HFF-Myc (cell line): Measurements from ENCODE around the gene ZDHHC9.
"Not testable (repeated sequence)": the region's sequence is repeated elsewhere in the genome, so short reads cannot be mapped to it uniquely, and the experiment has no call there.

ENCODE experiments used
- DNase-seq: peaks from one replicate; pipeline ENCODE4 v3.0.0-alpha.2; 2011; ENCODE audit warnings: low read depth; ENCODE audit errors: extremely low read depth
- H3K4me3 ChIP-seq: replicated peaks from 2 replicates; pipeline ENCODE4 v1.5.1; 2011; ENCODE audit warnings: low read depth, mild to moderate bottlenecking, control low read depth, low read length
- TF ChIP-seq, protein P1 (sequence below): IDR thresholded peaks from 2 replicates; pipeline ENCODE4 v1.5.1; 2012; ENCODE audit warnings: mild to moderate bottlenecking, low read depth, low read length, control low read depth; ENCODE audit errors: missing control alignments

The ZDHHC9 gene

GRCh38 chrX:129843459-129844306, at the start of gene ZDHHC9:
Gene ZDHHC9 (minus strand): TSS chrX:129843886. CDS start chrX:129841945, 1,941 bp downstream.
- peak within 1 kb of the TSS; percentile 69 for H3K4me3 ChIP-seq
- TF ChIP-seq, protein P1, sequence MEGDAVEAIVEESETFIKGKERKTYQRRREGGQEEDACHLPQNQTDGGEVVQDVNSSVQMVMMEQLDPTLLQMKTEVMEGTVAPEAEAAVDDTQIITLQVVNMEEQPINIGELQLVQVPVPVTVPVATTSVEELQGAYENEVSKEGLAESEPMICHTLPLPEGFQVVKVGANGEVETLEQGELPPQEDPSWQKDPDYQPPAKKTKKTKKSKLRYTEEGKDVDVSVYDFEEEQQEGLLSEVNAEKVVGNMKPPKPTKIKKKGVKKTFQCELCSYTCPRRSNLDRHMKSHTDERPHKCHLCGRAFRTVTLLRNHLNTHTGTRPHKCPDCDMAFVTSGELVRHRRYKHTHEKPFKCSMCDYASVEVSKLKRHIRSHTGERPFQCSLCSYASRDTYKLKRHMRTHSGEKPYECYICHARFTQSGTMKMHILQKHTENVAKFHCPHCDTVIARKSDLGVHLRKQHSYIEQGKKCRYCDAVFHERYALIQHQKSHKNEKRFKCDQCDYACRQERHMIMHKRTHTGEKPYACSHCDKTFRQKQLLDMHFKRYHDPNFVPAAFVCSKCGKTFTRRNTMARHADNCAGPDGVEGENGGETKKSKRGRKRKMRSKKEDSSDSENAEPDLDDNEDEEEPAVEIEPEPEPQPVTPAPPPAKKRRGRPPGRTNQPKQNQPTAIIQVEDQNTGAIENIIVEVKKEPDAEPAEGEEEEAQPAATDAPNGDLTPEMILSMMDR, result no peak
- peak; percentile 57 for DNase-seq

DNA sequence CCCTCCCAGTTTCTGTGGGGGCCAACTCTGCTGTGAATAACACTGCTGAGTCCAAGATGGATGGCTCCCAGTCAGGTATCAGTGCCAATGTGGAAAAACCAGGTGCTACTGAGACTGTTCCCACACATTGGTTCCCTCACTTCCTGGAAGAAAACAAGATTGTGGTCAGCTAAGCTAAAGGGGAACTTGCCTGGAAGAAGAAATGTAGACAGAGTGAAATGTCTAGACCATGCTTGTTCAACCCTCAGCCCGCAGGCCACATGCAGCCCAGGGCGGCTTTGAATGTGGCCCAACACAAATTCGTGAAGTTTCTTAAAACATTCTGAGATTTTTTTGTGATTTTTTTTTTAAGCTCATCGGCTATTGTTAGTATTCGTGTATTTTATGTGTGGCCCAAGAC, 33.7 kb upstream of the ZDHHC9 start:
- DNase-seq, result peak; percentile 0
- TF ChIP-seq, protein P1, result no peak
- H3K4me3 ChIP-seq, result no peak overlapping the region

- H3K4me3 ChIP-seq, result no peak overlapping the region
- peak; percentile 29 for DNase-seq
- TF ChIP-seq, protein P1, result no peak
Measured at GRCh38 chrX:129876771-129877305, 33.2 kb upstream of the ZDHHC9 start.

GRCh38 chrX:129875669-129876068, 32.0 kb upstream of the ZDHHC9 start:
- H3K4me3 ChIP-seq, result no peak overlapping the region
- TF ChIP-seq, protein P1, result no peak
- DNase-seq, result peak; percentile 83

DNA sequence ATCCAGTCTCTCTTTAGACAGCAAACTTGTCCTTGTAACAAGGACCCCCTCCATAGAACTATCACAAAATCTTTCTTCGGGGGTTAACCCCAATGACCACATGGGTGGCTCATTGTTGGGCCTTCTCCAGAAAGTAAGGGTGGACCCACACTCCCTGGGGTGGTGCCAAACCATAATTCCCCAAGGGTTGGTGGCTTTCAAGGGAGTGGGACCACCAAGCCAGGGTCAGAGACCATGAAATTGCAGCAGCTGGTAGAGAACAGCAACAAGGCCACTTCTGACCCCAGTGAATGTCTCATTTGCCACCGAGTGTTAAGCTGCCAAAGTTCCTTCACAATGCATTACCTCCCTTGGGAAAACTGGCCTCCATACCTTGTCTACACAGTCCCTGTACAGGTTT, 28.8 kb upstream of the ZDHHC9 start:
- TF ChIP-seq, protein P1, result no peak
- no peak overlapping the region for H3K4me3 ChIP-seq
- no peak for DNase-seq

DNA sequence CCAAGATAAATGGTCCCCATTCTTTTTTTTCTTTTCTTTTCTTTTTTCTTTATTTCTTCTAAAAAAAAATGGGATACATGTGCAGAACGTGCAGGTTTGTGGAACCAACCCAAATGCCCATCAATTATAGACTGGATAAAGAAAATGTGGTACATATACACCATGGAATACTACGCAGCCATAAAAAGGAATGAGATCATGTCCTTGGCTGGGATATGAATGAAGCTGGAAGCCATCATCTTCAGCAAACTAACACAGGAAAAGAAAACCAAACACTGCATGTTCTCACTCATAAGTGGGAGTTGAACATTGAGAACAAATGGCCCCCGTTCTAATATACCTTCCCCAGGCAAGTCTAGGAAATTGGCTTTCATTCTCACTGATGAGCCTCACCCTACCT, 22.6 kb upstream of the ZDHHC9 start:
- DNase-seq, result not testable (repeated sequence)

GRCh38 chrX:129859134-129859533, 15.4 kb upstream of the ZDHHC9 start:
- not testable (repeated sequence) for DNase-seq, H3K4me3 ChIP-seq

More for the DNA sequence above, 22.6 kb upstream of the ZDHHC9 start:
- H3K4me3 ChIP-seq, result not testable (repeated sequence)

GRCh38 chrX:129851825-129852224, 8.1 kb upstream of the ZDHHC9 start:
- H3K4me3 ChIP-seq, DNase-seq: not testable (repeated sequence)
